ENCODE results near the gene UFC1.

DNA sequence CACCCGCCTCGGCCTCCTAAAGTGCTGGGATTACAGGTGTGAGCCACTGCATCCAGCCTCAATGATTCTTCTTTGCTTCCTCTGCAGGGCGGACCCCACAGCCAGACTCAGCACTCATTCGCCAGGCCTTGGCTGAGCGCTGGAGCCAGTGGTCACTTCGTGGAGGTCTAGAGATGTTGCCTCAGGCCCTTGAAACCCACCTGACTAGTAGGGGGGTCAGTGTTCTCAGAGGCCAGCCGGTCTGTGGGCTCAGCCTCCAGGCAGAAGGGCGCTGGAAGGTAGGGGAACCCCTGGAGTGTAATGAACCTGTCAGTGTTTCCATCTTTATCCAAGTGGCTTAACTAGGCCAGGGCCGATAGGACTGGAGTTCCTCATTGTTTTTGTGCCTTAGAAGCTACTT lies 15.1 kb downstream of the UFC1 start:
- TF ChIP-seq, protein P1, sequence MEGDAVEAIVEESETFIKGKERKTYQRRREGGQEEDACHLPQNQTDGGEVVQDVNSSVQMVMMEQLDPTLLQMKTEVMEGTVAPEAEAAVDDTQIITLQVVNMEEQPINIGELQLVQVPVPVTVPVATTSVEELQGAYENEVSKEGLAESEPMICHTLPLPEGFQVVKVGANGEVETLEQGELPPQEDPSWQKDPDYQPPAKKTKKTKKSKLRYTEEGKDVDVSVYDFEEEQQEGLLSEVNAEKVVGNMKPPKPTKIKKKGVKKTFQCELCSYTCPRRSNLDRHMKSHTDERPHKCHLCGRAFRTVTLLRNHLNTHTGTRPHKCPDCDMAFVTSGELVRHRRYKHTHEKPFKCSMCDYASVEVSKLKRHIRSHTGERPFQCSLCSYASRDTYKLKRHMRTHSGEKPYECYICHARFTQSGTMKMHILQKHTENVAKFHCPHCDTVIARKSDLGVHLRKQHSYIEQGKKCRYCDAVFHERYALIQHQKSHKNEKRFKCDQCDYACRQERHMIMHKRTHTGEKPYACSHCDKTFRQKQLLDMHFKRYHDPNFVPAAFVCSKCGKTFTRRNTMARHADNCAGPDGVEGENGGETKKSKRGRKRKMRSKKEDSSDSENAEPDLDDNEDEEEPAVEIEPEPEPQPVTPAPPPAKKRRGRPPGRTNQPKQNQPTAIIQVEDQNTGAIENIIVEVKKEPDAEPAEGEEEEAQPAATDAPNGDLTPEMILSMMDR (IDR thresholded peaks at IDR 0.05): no peak
- TF ChIP-seq EP300 (IDR thresholded peaks at IDR 0.05): no peak
